CD4-positive, alpha-beta T cell treated with Interleukin-15 for 1 hour (primary cell): Measurements from ENCODE around the gene BAIAP3.
"Not testable (repeated sequence)": the region's sequence is repeated elsewhere in the genome, so short reads cannot be mapped to it uniquely, and the experiment has no call there.

Experiments
- DNase-seq: peaks from one replicate; pipeline ENCODE4 v3.0.0-alpha.2; 2020

BAIAP3 gene

DNA sequence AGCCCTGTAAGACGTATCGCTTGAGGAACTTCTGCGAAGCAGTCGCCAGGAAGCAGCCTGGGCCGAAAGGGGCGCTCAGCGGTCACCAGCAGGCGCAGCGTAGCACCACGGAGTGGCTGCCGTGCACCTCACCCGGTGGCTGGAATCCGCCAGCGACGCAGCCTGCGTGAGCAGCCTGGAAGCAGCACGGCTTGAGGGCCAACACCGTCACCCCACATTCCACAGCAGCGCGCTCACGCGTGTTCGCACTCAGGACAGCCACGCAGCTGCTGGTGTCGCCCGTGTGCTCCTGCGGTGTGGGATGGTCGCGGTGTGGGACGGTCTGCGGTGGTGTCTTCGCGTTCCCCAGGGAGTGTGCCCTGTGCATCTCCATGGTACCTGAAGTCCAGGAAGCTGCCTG is 14.4 kb upstream of the BAIAP3 start:
- no peak for DNase-seq

DNA sequence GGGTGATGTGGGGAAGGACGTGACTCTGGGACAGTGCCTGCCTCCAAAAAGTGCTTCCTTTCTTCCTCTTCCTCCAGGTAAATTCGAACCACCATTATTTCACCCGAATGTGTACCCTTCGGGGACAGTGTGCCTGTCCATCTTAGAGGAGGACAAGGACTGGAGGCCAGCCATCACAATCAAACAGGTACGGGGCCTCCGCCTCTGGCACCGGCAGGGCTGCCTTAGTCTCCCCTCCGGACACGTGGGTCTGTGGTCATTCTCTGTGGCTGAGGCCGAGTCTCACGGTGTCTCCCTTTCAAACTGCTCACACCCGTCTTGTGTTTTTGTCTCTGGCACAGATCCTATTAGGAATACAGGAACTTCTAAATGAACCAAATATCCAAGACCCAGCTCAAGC is 13.3 kb upstream of the BAIAP3 start:
- DNase-seq: no peak

DNA sequence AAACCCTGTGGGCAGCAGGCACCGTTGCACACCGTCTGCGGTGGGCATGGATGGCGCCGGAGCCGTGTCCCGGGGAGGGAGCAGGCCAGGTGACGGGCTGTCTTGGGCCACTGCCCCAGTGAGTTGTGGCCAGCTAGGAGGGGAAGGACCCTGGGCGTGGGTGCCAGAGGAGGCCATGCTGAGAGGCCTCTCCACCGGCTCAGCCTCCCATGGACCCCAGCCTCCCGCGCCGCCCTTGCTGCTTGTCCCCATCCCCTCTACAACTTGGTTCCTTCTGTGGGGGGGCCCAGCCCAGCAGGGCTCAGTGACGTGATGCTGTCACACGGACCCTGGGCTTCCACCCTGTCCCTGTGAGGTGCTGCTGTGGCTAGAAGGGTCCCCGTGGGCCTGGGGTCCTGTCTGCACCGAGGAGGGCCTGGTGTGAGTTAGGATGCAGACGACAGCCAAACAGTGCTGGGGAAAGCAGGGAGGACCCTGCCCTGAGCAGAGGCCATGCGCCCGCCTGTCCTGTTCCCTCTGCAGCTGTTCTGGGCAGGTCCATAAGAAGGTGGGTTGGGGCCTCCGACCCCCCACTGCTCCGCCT is 12.7 kb upstream of the BAIAP3 start:
- DNase-seq: no peak

DNA sequence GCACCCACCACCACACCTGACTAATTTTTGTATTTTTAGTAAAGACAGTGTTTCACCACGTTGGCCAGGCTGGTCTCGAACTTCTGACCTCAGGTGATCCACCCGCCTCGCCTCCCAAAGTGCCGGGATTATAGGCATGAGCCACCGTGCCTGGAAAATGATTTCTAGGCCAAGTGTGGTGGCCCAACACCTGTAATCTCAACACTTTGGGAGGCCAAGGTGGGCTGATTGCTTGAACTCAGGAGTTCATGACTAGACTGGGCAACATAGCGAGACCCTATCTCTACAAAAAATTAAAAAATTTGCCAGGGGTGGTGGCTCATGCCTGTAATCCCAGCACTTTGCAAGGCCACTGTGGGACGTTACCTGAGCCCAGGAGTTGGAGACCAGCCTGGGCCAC is 11.0 kb upstream of the BAIAP3 start:
- DNase-seq: no peak

DNA sequence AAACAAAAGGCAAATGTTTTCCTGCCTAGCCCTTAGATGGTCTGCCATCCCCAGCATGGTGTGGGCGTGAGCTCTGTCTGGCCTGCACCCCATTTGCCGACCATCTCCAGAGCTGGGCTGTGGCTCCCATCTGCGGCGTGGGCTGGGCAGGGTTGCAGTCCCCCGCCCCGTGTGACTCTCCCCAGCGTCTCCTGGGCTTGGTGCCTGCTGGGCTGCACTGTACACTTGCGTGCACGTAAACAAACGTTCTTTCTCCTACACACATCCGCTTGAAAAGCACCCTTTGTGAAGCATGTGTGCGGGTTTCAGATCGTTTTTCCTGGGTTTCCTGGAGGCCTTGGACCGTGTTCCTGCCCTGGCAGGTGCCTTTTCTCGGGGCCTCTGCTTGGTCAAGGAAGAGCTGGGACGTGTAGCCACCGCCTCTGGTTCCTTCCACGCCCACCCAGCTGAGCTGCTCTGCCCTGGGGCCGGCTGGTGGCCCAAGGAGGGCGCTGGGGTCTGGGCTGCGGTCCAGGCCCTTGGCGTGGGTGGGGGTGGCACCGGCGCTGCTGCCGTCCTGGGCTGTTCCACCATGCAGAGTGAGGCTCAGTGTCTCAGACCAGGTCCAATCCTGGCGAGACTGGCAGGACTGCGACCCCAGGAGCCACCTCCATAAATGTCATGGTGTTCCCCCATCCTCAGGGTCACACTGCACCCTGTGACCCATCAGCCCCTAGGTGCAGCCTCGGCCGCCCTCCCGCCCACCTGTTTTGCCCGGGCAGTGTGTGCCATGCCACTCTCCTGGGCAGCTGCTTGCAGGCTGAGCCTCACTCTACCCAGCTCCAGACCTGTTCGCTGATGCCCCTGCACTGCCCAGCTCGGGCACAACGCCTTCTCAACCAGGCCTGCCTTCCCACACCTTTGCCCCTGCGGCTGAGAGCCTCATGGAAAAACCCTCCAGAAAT is 9.9 kb upstream of the BAIAP3 start:
- no peak for DNase-seq

DNA sequence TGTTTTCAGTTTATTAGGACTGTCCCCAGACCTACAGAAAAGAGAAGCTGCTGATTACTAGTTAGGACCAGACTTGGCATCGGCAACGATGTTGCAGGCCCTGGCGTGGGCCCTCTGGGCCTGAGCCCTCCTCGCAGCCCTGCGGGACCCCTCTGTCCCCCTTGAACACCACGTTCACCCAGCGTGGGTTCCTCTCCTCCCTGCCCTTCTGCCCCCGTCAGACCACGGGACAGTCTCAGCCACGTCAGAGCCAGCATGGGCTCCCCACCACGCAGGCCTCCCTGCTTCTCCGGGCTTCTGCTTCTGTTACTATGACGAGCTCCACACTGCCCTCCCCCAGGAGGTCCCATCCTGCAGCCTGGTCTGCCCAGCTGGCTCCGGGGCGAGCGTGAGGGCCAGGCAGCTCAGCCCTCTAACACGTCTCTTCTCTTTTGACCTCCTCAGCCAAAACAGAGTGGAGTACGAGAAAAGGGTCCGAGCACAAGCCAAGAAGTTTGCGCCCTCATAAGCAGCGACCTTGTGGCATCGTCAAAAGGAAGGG is 9.1 kb upstream of the BAIAP3 start:
- no peak for DNase-seq

DNA sequence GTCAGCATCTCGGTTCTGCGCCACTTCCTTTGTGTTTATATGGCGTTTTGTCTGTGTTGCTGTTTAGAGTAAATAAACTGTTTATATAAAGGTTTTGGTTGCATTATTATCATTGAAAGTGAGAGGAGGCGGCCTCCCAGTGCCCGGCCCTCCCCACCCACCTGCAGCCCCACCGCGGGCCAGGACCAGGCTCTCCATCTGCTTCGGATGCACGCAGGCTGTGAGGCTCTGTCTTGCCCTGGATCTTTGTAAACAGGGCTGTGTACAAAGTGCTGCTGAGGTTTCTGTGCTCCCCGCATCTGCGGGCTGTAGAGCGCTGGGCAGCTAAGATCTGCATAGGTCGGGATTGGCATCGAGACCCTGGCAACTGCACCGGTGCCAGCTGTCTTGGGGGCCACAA is 8.2 kb upstream of the BAIAP3 start:
- no peak for DNase-seq

DNA sequence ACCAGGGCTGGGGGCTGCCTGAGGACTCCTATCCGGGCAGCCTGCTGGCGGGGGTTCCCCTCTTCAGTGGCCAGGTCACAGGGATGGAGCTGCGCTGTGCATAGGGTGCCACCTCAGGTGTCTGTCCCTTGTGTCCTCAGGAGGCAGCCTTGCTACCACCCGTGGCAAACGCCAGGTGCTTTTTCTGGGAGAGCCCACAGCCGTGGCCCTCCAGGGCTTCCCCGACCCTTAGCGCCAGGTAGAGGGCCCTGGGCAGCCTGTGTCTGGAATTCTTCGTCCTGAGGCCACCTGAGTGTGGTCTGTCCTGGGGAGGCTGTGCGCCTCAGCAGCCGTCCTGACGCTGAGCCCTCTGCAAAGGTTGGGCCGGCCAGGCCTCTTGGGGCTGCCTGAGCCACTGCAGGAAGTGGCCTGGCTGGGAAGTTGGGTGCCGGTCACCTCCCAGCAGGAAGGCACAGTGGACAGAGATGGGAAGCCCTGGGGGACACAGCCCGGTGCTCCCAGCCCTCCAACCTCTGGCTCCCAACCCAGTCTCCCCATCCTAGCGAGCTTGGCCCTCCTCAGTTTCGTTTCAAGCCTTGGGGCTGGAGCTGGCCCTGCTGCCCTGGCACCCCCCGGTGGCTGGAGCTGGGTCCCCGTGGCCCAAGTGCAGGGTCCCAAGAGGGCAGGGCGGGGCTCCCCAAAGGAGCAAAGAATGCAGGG is 7.6 kb upstream of the BAIAP3 start:
- no peak for DNase-seq

DNA sequence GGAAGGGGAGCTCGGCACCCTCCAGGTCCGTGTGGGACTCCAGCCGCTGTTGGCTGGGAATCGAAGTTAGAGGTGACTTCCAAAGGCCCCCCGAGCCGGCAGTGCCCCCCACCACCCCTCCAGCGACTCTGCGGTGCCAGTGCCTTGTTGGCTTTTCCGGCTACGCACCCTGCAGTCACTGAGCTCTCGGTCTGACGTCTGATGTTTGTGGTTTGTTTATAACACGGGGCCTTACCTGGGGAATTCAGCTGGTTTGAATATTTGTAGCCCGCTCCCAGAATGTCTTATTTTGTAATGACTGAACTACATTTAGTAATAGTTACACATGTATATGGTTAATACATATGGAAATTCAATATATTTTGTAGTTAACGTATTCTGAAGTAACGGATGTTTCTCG is 7.1 kb upstream of the BAIAP3 start:
- no peak for DNase-seq

DNA sequence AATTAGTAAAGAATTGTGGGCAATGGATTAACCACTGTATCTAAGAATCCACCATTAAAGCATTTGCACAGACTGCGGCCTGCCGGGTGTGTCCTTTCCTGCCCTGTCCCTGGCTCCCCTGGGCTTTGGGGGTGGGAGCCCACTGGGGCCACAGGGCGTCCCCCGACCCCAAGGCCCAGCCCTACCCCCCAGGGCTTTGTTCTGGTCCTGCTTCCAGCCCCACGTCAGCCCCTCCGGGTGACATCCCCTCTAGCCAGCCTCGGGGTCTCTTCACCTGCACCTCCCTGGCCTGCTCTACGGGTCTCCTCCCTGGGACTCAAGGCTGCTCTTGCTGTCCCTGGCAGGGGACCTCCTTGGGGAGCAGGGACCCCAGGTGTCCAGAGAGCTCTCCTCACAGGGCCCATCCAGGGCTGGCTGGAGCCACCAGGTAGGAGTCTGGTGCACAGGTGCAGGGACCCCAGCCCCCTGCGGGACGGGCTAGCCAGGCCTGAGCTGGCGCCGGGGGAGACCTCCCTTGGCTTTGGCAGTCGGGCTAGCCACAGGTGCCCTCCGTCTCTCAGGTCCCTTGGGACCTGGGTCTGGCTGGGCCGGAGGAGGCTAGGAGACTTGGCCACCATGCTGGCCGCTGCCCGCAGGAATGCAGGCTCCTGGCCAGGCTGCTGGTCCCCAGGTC is 6.4 kb upstream of the BAIAP3 start:
- DNase-seq: no peak

DNA sequence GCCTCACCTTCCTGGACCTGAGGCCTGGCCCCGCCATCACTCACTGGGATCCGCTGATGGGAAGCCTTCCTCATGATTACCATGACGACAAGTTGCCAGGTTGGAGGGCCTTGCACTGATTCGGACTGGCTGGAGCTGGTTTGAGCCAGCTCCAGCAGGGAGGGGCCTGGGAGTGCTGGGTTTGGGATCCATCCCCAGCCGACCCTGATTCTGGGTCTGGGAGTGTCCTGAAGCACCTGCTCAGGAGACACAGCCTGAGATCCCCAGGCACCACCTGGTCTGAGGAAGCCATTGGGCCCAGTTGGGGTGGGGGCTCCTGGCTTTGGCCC is 5.9 kb upstream of the BAIAP3 start:
- no peak for DNase-seq

DNA sequence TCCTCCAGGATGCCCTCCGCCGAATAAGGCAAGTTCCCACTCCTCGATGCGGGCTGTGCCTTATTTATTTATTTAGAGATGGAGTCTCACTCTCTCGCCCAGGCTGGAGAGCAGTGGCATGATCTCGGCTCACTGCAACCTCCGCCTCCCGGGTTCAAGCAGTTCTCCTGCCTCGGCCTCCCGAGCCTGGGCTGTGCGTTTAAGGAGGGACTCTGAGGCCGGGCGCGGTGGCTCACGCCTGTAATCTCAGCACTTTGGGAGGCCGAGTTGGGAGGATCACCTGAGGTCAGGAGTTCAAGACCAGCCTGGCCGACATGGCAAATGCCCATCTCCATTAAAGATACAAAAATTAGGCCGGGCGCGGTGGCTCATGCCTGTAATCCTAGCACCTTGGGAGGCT is 5.3 kb upstream of the BAIAP3 start:
- not testable (repeated sequence) for DNase-seq

DNA sequence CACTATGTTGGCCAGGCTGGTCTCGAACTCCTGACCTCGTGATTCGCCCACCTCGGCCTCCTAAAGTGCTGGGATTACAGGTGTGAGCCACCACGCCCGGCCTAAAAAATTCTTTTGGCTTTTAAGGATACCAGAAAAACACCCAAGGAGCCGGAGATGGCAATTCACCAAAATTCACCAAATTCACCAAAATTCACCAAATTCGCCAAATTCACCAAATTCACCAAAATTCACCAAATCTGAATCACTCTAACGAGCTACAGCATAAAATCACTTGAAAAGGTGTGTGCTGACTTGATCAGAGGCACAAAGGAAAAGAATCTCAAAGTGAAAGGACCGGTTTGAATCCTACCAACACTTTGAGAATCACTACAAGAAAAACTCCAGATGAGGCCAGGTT is 4.5 kb upstream of the BAIAP3 start:
- DNase-seq: not testable (repeated sequence)

DNA sequence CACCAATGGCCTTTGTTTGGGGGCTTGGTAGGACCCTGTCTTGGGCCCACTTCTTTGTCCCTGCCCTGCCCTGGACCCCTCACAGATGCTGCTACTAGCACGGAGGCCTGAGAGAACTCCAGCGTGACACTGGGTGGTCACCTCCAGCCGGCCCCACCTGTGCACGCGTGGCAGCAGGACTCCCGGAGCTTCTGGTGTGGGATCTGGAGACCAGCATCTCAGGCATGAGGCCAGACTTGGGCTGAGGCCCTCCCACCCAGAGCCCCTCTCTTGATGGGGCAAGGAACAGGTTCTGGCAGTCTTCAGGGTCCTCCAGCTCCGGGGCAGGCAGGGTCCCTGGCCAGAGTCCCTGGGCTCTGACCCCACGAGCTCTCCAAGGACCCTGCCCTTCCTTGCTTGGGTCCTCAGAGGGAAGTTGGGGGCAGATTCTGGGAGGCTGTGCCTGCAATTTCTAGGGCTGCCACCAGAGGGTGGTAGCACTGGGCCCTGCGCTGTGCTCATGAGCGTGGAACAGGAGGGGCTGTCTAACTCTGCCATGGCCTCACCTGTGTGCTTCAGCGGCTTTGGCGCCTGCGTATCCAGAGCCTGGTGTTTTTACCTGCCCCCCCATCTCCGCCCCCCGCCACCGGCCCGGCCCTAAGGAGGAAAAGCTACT is 3.1 kb upstream of the BAIAP3 start:
- DNase-seq: no peak

DNA sequence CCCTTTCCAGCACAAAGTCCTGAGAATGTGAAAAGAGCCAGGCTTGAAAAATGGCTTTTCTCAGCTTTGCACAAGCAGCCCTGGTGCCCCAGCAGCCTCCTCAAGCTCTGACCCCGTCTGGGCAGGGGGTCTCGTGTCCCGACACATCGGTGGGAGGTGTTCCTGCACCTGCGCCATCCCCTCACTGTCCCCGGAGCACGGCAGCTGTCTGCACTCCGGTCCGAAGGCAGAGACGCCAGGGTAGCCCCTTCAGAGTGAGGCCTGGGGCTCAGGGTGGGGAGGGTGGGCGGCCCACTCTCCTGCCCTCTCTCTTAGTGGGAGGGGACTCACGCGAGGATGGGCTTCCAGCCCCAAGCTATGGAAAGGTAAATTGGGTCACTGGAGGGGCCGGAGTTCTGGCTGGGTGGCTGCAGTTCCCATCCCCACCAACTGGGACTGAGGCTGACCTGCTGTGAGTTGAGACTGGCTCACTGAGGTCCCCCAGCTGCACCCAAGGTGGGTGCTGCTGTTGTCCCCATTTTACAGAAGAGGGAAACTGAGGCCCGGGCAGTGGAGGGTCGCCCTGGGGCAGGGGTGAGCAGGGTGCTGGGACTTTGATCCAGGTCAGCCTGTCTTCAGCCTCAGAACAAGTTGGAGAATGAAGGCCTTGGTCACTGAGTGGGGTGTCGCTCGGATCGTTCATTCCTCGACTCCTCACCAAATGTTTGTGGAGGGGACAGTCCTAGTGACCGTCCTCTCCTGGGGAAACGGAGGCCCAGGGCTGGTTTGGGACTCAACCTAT is 2.3 kb upstream of the BAIAP3 start:
- no peak for DNase-seq

DNA sequence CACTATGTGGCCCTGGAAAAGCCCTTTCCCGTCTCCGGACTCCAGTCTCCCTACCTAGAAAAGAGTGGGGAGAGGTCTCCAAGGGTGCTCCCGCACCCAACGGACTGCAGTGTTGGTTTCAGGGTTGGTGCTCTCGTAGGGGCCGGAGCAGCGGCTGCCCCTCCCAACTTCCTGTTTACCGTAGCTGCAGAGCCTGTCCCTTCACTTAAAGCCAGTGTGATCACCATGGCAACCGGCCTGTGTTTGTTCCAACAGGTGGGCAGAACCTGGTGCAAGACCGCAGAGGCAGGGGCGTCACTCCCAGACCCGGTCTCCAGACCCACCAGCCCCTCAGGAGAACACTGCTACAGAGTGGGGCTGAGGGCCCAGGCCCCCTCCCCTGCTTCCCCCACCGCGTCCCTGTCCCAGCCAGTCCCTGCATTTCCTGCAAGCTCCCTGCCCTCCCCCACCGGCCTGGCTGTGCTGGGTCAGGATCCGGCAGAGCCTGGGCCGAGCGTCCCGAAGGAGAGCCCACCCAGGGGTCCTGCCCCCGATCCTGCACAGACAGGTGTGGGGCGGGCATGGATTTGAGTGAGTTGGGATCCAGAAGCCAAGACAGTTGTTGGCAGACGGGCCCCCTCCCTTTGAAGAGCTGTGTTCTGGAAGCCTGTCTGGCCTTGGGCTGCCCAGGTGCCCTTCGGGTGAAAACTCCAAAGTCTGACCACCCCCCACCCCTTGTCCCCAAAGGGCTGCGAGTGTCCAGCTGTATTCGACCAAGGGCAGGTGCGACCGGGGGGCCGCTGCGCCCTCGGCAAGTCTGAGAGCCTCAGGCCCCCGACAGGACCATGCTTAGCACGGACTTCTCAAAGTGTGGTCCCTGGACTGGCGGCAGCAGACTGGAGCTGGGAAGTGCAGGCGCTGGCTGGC is 1.5 kb upstream of the BAIAP3 start:
- DNase-seq: peak; percentile 92

DNA sequence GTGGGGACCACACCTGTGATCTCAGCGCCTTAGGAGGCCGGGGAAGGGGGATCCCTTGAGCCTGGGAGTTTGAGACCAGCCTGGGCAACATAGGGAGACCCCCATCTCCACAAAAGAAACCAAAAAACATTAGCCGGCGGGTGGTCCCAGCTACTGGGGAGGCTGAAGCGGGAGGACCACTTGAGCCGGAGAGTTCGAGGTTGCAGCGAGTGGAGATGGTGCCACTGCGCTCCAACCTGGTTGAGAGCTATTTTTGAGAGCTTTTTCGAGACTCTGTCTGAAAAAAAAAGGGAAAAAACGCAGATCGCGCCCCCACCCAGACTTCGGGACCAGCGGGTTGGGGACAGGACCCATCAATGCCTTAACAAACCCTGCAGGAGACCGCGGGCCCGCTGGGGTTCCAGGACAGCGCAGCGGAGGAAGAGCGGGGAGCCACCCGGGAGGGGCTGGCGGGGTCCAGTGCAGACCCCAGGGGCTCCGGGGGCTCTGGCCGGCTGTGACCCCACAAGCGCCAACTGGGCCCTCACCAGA is 762 bp upstream of the BAIAP3 start:
- no peak for DNase-seq

DNA sequence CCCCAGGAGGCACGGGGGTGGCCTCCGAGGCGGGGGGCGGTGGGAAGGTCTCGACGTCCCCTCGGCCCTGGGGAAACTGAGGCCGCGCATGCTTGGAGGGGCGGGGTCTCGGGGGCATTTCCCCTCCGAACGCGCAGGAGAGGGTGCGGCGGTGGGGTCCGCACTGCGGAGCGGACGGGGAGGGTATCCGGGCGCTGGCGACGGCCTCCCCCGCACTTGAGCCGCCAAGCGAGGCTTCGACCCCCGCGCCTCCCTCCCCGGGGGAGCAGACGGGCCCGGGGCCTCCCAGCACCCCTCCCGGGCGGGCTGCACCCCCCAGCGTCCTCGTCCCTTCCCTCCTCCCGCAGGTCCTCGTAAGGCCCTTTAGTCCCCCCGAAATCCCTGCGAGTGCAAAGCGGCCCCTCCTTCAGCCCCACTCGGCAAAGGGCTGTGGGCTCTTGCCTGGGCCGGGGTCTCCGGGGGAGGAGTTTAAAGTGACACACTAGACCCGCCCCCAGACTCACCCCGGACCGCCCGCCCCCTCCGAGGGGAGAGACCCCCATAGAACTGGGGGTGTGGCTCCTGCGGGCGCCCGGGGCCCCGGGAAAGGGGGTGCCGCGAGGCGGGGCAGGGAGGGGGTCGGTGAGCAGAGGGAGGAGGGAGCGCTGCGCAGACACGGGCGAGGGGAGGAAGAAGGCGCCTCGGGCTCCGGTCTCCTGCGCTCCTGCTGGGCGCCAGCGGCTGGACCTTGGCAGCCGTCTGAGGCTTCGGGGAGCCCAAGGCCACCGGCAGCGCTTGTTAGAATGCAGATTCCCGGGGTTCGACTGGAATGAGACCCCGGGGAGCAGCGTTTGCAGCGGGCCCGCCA is 632 bp downstream of the BAIAP3 start:
- DNase-seq: no peak

DNA sequence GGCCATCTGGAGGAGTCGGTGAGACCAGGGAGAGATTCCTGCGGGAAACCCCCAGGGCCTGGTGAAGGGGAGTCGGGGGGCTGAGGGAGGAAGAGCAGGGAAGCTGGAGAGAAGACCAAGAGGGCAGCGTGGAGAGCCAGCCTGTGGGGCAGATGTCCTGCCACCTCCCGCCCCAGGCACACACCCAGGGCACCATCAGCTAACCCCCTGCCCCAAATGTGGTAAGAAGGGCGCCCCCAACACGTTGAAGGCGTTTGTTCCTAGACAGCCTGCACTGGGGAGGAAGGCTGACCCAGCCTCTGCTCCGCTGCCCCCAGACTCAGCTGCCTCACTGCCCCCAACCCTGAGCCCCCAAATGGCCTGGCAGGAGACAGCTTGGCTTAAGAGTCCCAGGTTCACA is 1.3 kb downstream of the BAIAP3 start:
- DNase-seq: no peak
